ENCODE results near the gene MYLIP.

The MYLIP gene

DNA sequence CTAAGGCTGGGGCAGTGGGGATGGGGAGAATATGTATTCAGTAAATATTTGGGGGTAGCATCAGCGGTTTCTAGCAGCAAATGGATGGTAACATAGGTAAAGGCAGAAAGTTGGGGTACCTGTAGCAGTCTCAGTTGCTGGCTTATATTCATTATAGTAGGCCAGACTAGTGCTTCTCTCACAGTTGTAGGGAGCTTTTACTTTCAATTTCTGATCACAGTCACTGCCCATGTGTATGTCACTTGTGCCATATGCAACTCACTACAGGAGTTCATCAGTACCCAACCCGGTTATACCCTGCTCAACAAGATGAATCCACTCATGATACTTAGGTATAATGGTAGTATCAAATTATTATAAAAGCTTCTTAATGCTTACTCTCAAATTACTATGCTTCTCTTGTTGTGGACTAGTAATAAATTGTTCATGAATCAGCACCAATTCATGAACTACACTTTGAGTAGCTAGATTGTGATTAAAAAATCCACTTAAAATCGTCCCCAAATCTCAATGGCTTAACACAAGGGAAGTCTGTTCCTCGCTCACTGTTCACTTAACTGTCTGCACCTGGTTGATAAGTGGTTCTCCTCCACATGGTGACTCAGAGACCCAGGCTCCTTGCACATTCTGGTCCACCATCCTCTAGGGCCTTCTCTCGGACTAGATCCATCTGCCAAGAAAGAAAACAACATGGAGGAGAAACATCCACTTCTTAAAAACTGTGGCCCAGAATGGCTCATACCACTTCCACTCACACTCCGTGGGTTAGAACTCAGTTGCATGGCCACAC, 31.3 kb upstream of the MYLIP start:
- peak; percentile 26 for DNase-seq (ENCODE audit: low spot score)
- TF ChIP-seq, protein P1, sequence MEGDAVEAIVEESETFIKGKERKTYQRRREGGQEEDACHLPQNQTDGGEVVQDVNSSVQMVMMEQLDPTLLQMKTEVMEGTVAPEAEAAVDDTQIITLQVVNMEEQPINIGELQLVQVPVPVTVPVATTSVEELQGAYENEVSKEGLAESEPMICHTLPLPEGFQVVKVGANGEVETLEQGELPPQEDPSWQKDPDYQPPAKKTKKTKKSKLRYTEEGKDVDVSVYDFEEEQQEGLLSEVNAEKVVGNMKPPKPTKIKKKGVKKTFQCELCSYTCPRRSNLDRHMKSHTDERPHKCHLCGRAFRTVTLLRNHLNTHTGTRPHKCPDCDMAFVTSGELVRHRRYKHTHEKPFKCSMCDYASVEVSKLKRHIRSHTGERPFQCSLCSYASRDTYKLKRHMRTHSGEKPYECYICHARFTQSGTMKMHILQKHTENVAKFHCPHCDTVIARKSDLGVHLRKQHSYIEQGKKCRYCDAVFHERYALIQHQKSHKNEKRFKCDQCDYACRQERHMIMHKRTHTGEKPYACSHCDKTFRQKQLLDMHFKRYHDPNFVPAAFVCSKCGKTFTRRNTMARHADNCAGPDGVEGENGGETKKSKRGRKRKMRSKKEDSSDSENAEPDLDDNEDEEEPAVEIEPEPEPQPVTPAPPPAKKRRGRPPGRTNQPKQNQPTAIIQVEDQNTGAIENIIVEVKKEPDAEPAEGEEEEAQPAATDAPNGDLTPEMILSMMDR (IDR thresholded peaks at IDR 0.05; ENCODE audit: extremely low read depth, missing control alignments), result no peak

DNA sequence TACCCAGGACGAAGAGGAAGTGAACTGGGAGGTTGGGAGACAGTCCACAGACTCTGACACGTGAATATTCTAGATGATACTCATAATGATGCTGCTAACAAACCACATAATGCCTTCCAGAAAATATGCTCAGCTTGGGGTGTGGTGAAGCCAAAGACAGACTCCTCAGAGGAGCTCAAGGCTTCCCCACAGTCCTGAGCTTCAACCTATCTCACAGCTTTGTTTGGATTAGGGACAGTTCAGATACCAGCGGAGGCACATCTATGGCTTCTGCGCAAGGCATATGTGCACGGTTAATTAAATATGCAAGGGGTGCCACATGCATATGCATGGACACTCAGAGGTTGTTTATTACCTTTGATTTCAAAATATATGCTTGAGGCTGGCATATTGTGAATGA, 30.7 kb upstream of the MYLIP start:
- DNase-seq (ENCODE audit: low spot score), result no peak
- TF ChIP-seq, protein P1 (IDR thresholded peaks at IDR 0.05; ENCODE audit: extremely low read depth, missing control alignments), result no peak

DNA sequence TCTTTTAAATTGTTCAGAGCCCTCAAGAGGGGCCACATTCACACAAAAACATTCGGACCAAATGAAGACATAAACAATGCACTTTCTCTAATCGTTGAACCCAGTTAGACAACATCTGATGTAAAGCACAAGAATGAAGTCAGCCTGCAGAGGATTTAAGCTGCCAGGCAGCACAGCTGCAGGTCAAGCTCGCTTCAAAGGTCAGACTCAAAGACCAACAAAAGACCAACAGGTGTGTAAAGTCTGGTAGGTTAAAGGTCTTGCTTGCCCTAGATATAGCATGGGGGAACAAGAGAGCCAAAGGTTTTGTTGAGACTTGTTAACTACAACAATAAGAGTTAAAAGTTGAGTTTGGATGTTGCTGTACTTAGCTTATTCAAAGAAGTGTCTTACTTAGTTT, 26.7 kb upstream of the MYLIP start:
- no peak for DNase-seq (ENCODE audit: low spot score)
- TF ChIP-seq, protein P1 (IDR thresholded peaks at IDR 0.05; ENCODE audit: extremely low read depth, missing control alignments), result no peak

DNA sequence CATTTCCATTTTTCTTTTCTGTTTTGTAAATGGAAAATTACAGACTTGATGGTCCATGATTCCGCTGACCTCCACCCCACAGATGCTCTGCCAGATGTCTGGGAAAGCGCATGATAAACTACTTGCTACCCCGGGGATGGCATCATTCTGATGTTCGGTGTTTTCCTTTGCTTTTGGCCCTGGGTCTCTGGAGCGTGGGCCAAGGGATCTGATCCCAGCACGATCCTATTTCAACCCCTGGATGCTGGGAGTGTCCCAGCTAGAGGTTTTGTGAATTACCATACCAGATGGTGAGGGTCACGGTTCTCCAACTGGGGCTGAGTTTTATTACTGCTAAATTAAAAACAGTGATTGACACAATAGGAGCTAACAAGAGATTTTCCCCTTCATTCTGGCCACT, 25.2 kb upstream of the MYLIP start:
- DNase-seq (ENCODE audit: low spot score), result no peak
- TF ChIP-seq, protein P1 (IDR thresholded peaks at IDR 0.05; ENCODE audit: extremely low read depth, missing control alignments), result no peak

DNA sequence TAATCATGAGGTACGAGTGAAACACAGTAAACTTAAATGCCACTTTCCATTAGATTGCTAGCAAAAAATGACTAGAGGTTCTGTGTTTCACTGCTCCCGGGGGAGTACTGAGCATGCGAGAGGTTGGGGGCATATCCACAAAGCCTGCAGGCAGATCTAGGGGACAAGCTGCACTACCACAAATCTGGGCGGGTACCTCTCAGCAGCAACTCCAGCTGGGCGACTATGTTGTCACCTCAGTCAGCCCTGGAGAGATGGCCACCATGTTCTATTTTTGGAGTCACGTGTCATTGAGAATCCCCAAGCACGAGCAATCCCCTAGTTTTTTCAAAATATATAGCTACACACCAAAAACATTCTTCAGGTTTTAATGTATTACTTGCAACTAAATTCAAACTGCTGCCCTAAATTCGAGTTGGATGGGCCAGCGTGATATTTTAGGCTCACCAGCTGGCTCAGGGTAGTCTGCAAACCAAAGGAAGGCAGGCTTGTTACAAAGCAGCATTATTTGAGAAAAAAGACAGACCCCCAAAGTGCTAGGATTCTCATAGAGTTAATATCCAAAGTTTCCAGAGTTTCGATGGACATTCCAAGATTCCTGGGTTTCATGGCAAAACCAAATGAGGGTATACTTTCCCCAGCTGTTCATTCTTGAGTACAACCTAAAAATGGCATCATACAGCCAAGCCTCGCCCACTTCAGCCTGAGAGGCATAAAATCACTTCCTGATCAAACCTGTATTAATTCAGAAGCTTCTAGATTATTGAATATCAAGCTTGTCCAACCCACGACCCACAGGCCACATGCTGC, 24.1 kb upstream of the MYLIP start:
- DNase-seq (ENCODE audit: low spot score), result no peak
- TF ChIP-seq, protein P1 (IDR thresholded peaks at IDR 0.05; ENCODE audit: extremely low read depth, missing control alignments), result no peak

DNA sequence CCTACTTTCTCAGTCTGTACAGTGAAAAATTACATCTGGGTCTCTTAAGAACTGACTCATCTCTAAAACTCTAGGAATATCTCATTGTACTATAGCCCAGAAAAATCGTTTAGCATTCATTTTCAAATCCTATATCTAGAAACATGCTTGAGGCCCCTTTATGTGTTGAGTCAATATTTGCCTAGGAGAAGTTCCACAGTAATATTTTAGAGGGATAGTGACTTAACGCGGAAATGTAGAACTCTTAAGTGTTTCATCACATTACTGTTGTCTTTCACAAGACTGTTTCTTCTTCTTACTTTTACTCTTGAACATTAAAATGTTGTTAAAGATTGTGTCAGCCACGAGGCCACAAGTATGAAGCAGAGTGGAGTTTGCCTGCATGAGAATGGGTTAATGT, 23.0 kb upstream of the MYLIP start:
- DNase-seq (ENCODE audit: low spot score), result no peak
- TF ChIP-seq, protein P1 (IDR thresholded peaks at IDR 0.05; ENCODE audit: extremely low read depth, missing control alignments), result no peak

All from GM20000 (cell line).